Left forelimb (tissue), 1 donor: ENCODE data around the gene BICC1.
A peak's percentile ranks its signal among the peaks of the same experiment; 100 is the strongest.

Source experiments
- DNase-seq: peaks from one replicate; pipeline ENCODE4 v3.0.0-alpha.2; 2018; ENCODE audit warnings: low spot score

BICC1 gene, protein sequence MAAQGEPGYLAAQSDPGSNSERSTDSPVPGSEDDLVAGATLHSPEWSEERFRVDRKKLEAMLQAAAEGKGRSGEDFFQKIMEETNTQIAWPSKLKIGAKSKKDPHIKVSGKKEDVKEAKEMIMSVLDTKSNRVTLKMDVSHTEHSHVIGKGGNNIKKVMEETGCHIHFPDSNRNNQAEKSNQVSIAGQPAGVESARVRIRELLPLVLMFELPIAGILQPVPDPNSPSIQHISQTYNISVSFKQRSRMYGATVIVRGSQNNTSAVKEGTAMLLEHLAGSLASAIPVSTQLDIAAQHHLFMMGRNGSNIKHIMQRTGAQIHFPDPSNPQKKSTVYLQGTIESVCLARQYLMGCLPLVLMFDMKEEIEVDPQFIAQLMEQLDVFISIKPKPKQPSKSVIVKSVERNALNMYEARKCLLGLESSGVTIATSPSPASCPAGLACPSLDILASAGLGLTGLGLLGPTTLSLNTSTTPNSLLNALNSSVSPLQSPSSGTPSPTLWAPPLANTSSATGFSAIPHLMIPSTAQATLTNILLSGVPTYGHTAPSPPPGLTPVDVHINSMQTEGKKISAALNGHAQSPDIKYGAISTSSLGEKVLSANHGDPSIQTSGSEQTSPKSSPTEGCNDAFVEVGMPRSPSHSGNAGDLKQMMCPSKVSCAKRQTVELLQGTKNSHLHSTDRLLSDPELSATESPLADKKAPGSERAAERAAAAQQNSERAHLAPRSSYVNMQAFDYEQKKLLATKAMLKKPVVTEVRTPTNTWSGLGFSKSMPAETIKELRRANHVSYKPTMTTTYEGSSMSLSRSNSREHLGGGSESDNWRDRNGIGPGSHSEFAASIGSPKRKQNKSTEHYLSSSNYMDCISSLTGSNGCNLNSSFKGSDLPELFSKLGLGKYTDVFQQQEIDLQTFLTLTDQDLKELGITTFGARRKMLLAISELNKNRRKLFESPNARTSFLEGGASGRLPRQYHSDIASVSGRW

DNA sequence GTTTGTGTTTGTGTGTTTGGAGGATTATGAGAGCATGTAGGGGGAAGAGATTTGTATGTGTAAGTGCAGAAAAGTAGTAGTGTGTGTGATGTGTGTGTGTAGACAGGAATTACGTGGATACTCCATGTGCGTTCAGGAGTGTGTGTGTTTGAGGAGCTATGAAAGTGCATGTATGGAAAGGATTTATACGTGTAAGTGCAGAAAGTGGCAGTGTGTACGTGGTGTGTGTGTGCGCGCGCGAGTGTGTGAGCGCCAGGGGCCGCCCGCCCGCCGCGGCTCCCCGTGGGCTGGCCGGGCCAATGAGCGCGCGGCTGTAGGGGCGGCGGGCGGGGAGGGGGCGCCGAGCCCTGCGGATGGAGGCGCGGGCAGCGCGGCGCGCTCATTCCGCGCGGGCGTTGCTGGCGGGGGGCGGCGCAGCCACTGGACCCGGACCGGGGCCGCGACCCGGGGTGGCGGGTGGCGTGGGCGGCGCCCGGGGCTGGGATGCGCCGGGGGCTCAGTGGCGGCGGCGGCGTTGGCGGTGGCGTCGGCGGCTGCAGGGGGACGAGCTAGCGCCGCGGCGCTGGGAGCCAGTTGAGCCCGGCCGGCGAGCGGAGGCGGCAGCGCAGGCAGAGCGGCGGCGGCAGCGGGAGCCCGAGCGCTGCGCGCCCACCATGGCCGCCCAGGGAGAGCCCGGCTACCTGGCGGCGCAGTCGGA, at the start of gene BICC1:
BICC1 (plus strand) TSS at position 382 of the 697 bp plus-strand sequence; CDS start at position 654, 272 bp downstream.
- peak; percentile 84 for DNase-seq

DNA sequence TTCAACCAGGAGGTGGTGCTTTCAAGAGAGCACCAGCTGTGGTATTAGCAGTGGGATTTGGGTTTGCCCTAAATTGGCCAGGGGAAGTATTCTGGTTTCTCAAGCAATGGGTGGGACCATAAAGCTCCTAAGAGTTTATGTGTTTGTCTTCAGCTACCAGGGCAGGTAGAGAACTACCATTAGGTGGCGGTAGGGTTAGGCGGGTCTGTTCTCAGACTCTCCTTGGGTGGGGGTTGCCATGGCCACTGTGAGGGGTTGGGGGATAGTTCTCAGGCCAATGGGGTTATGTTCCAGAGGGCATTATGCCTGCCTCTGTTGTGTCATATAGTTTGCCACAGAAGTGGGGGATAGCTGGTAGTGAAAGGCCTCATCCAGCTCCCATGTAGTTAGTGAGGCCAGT, 47.7 kb upstream of the BICC1 start:
- no peak for DNase-seq

DNA sequence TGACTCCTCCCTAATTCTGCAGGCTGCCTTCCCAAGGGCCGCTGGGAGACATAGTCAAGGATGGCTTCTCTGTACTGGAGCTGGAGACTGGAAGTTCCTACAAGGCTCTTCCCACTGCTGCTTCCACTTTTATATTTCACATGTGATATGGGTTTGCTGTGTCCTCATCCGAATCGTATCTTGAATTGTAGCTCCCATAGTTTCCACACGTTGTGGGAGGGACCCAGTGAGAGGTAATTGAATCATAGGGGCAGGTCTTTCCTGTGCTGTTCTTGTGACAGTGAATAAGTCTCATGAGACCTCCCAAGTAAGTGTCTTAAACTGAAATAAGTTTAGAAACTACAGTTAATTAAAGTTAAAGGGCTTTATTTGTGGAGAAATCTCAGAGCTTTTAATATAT, 47.0 kb upstream of the BICC1 start:
- no peak for DNase-seq

DNA sequence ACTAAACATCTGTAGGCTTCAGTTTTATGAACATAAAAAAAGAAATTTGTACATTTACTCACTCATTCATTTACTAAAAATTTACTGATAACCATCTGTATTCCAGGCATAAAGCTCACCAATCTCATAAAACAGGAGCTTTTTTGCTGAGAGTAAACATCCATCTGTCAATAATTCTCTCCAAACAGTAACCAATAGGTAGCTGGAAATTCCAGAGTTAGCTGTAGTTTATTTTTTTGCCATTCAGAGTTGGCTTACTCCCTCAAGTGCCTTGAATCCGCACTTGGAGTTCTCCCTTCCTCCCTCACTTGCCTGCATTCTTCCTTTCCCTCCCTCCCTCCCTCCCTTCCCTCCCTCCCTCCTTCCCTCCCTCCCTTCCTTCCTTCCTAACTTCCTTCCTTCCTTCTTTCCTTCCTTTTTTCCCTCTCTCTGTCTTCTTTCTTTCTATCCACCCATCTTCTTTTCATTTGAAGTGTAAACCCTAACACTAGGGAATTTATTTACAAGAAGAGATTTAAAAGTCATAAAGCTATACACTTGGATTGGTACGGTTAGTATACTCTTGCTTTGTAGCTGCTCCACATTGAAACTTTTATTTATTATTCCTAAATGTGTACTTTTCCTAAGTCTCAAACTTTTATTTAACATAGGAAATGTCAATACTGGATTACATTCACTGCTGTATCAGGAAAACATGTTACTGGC, 44.6 kb upstream of the BICC1 start:
- DNase-seq, result no peak

DNA sequence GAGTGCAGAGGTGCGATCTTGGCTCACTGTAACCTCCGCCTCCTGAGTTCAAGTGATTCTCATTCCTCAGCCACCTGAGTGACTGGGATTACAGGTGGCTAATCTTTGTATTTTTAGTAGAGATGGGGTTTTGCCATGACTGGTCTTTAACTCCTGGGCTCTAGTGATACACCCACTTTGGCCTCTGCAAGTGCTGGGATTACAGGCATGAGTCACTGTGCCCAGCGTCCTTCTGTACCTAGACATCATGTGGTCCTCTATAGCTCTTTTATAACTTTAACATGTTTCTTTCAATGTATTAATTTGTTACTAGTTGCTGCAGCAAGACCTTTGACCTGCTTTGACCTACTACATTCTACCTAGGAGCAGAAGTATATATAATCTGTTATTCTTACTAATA, 38.7 kb upstream of the BICC1 start:
- DNase-seq, result no peak

DNA sequence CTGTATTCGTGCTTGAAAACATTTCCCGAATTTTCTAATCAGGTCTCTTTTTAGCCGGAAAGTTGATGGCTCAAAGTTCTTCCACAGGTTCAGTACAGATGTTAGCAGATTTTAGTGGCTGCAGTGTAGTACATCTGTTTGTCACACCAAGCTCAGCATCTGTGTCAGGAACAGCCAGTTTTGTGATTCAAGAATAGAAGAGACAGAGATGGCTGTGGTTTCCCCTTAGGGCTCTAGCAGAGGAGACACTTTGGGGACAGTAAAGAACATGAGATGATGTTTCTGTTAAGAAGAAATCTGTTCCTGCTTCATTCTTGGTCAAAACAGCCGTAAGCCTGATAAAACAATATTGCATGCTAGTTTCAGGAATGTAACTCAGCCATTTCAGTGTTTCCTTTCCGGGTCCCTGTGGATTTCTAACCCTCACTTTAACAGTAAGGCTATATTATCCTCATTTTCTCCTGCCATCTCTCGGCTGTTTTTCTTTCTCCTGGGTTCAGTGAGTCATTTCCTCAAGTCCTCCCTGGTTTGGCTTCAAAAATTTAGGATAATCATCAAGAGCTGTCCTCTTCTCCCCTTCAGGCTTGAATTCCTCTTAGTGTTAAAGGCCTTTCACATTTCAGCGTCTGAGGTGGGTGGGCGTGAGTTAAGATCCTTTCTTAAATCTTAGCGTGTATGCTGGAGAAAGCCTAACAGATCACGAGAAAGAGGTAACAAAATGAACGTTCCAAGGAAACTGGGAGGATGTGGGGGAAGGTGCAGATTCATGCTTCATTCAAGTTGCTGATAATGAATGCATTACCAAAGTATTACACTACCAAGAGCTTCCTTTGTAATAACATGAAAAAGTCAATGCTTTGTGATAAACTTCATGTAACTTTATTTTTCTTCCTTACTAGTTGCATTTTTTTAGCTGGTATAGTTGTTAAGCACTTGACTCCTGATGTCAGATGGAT, 37.1 kb upstream of the BICC1 start:
- no peak for DNase-seq

DNA sequence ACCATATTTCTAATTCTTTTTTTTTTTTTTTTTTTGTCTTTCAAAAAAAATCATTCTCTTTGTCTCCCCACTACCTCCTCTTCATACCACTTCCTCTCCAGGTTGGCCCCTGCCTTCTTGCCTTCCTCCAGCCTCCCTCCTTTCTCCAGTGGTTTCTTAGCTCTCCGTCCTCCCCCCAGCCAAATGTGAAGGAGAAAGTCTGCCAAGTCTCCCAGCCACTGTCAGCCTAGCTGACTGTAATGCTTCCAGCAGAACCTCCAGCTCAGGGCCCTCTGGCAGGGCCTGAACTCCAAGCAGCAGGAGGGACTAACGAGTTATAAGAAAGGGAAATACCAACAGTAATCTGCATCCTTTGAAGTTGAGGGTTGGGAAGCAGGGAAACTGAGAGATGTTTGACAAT, 35.5 kb upstream of the BICC1 start:
- DNase-seq, result peak; percentile 68

DNA sequence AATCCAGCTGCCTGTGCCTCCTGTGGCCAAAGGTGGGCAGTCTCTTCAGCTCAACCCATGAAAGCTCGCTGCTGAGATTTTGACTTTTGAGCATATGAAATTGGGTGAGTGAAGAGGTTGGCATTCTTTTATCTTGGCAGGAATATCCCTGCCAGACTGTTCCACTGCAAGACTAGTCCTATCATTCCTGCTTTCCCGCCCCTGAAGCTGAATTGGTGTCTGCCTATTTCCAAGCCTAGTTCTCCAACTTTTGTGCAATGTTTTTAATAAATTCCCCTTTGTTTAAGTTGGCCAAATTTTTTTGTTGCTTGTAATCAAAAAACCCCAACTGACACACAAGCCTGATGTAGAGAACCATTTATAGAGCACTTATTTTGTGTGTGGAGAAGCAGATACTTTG, 34.8 kb upstream of the BICC1 start:
- DNase-seq, result no peak

DNA sequence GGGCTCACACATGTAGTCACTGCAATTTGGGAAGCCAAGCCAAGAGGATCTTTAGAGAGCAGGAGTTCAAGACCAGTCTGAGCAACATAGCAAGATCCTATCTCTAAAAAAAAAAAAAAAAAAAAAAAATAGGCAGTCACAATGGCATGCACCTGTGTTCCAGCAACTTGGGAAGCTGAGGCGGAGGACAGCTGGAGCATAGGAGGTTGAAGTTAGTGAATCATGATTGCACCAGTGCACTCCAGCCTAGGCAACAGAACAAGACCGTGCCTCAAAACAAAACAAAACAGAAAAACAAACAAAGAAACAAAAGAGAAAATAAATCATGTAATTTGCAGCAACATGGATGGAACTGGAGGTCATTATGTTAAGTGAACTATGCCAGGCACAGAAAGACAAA, 33.6 kb upstream of the BICC1 start:
- DNase-seq, result no peak

DNA sequence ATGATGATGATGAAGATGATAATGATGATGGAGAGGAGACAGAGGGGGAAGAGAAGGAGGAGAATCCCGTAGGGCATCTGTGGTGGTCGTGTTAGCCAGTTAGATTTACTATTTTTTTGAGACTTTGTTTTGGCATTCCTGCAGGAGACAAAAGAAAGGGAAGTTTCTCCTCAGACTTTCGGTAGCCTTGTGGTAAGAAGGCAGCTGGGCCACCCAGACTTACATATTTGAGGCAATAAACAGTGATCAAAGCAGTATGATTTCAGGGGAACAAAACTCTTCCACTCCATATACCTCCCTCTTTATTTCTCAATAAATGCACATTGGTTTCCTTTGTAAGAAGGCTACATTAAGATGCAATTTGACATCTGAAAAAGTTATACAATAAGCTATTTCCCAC, 32.4 kb upstream of the BICC1 start:
- no peak for DNase-seq

DNA sequence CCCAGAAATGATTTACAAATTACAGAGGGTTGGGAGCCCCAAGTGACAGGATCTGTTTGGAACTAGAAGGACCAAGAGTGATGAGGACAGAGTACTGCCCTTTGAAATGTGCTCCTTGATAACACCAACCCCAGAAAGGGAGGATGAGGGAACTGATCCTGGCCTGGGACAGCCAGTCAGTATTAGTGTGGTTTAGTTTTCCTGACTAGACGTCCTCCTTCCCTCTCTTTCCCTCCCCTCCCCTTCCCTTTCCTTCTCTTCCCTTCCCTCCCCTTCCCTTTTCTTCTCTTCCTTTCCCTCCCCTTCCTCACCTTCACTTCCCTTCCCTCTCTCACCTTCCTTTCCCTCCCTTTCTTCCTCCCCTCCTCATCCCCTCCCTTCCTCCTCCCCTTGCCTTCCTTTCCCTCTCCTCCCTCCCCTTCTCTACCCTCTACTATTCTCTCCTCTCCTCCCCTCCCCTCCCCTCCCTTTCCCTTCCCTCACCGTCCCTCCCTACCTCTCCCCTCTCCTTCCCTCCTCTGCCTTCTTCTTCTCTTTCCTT, 31.0 kb upstream of the BICC1 start:
- DNase-seq, result no peak

DNA sequence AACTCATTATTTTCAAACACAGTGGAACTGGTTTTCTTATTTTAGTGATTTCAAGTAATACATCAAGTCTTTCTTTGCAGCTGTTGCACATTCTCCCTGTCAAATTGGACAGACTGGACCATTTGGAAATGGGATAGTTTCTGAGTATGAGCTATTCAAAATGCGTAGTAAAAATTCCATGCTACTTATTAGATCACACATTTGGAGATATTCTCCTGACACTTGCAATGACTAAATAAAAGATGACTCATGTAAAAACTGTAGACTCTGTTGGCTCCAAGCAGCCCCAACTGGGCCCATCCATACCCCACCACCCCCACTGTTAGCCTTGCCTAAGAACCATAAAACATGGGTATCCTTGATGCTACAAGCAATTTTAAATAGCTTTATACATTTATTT, 25.9 kb upstream of the BICC1 start:
- no peak for DNase-seq

DNA sequence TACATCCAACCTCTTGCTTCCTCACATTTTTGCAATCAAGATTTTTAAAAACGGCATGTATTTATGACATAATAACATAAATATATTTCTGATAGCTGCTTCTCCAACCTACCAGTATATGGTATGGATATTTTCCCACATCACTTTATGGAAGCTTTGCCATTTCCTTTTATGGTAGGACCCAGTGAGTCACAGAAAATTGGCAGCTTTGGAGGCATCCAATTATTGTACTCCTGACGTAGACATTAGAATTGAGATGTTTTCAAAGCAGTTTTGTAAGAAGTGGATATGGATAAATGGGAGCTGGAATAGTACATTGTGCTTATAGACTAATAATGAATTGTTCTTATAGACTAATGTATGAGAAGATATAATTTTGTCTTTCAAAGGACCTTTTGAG, 23.8 kb upstream of the BICC1 start:
- no peak for DNase-seq

DNA sequence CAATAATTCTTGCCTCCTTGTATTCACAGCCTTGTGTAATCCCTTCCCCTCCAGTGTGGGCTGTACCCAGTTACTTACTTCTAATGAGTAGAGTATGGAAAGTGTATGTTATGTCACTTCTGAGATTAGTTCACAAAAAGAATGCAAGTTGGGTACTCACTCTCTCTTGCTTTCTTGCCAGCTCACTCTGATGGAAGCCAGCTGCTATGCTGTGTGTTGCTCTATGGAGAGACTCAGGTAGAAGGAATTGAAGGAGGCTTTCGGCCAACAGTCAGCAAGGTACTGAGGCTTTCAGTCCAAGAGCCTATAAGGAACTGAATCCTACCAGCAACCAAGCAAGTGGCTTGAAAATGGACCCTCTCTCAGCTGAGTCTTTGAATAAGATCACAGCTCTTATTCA, 9.7 kb upstream of the BICC1 start:
- DNase-seq, result no peak

DNA sequence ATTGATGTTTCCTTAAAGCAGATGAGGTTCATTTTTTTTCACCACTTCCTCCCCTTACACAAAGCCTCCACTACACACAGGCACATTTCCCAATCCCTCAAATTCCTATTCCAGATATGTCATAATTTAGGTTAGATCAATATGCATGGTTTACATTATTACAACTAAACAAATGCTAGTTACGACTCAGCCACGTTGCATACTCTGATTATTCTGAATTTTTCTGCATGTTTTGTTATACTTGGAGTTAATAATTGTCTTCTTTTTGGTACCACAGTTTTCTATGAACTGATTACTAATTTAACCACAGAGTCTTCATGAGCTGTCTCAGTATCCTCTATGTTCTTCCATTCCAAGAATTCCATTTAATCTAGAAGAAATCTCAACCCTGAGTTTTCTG, 4.4 kb upstream of the BICC1 start:
- no peak for DNase-seq

DNA sequence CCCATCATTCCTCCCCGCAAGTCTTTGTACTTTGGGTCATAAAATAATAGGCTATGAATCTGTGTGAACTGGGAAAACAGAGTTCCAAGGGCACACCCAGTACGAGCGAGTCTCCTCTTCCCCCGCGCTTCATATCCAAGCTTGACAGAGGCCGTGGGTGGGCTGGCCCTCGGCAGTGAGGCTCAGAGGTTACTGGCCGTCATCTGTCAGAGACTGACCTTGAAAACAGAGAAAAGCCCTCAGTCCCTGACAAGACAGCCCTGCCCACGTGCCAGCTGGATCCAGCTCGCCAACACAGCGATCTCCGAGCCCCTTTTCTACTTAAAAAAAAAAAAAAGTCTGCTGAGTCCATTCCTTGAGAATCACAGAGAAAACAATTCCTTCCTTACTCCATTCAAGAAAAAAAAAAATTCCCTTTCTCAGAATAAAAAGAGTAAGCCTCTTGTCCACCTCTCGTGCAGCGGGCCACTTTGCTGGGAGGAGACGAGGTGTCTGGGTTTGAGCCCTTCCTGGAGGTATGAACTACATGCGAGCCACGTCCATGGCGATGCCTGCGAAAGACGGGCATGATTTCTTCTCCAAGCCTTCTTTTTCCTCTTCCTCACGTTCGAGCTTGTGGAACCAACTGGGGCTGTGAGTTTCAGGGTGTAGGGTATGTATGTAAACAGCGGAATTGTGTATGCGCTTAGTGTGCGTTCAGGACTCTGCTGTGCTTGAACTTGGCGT, 744 bp upstream of the BICC1 start:
- DNase-seq, result peak; percentile 70

DNA sequence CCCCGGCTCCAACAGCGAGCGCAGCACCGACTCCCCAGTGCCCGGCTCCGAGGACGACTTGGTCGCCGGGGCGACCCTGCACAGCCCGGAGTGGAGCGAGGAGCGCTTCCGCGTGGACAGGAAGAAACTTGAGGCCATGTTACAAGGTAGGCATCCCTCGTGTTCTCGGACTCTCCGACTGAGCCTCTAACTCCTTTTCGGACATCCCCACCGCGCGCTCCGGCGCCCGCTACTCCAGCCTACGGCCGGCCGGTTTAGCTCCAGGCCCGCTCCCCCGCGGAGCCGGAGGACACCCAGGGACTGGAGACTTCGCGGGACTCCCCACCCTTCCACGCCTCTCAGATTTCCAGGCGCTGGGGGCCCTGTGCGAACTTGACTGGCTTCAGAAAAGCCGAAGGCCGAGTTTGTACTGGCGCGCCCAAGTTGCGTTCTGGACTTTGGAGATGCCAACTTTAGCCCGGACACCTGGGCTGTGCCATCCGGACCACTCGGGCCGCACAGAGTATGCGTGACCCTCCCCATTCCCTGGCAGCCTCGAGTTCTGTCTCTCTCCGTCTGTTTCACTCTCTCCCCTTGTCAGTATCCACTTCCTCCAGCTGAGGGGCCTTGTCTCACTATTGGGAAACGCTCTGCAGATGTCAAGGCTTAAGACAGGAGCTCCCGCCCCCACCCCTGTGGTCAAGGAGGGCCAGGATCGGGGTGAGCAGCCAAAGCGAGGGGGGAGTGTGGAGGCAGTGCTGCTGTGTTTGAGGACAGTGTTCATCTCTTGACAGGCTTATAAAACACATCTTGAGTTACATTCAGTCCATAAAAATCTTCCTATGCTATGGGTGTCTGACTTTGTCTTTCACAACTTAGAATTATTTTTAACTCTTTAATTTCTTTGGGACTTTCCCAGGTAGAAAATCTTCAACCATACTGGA, 777 bp downstream of the BICC1 start:
- DNase-seq, result peak; percentile 87

DNA sequence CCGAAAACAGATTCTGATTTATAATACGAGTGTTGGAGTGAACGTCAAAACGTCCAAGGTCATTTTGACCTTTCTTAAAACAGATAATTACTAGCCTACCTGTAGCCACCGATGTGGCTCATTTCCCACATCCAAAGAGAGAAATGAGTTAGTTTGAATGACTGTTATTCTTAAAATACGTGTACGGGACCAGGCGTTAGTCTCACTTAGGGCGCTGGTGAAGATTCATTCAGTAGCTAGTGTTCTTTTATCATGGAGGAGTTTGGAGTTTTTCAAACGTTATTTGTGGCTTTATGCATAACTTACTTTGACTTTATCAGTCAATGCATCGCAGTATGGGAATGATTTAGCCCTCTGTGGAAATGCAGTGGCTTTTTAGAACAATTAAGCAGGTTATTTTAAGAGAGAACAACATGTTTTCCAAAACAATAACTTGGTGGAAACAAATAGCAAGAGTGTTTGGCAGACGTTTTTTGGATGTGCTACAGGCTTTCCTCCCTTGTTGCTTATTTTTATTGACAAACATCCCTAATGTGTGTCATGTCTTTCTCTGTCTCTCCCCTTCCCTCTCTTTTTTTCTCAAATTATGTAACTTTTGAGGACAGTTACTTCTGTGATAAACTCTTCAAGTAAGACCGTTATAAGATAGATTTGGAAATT, 1.6 kb downstream of the BICC1 start:
- no peak for DNase-seq
